Measurements from ENCODE around the gene FILIP1L.

DNA sequence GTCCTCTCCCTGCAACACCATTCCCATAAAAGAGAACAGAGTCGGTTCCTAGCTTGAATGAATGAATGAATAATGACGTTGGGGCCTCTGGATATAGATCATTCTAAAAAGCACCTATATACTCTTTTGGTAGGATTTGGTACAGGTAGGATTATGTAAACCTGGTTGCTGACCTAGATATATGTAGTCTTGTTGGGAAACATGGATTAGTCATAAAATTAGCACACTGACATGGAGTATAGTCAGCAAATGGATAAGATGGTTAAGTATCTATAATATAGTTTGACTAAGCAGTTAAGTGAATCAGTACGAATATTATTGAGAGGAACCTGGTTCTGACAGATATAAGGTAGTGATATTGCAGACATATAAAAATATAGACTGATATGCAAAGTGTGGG, 142.5 kb downstream of the FILIP1L start:
- TF ChIP-seq CTCF (IDR thresholded peaks at IDR 0.05), result no peak
- no peak for TF ChIP-seq POLR2A (IDR thresholded peaks at IDR 0.05)
